ENCODE data around the gene TTC21B.

Gene TTC21B

GRCh38 chr2:165970663-165971062 is 17.1 kb upstream of the TTC21B start:
- no peaks in the 10 kb centered on the region for H3K27me3 ChIP-seq (replicated peaks)
- DNase-seq: no peak
- in situ Hi-C loops (cut with HindIII; ENCODE audit: low pct_ligation_motif_present, low sequenced_read_pairs): no loop called here
- TF ChIP-seq CTCF (IDR thresholded peaks at IDR 0.05; ENCODE audit: low read depth, low read length, missing control alignments): no peak
- no peaks in the 10 kb centered on the region for H3K36me3 ChIP-seq (replicated peaks)
- H3K4me3 ChIP-seq (ENCODE audit: low read depth, low read length): no peak overlapping the region
- no peak overlapping the region for H3K27ac ChIP-seq

DNA sequence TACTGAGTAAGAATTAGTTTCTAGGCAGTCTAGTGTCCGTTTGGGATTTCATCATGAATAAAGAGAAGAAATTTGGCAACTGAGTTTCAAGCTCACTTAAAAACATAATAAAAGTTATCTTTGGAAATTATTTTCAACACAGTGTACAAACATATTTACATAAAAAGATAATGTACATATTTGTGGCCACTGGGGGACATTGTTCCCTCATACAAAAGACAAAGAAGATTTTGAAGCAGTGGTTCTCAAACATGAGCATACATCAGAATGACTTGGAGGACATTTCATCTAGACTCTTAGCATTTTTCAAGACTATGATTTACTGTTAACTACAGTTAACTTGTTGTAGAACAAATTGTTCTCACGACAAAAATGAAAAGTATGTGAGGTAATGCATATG is 15.7 kb upstream of the TTC21B start:
- H3K4me3 ChIP-seq (ENCODE audit: low read depth, low read length): no peak overlapping the region
- H3K36me3 ChIP-seq (replicated peaks): no peaks in the 10 kb centered on the region
- no peak for TF ChIP-seq CTCF (IDR thresholded peaks at IDR 0.05; ENCODE audit: low read depth, low read length, missing control alignments)
- H3K27me3 ChIP-seq (replicated peaks): no peaks in the 10 kb centered on the region
- in situ Hi-C loops (cut with HindIII; ENCODE audit: low pct_ligation_motif_present, low sequenced_read_pairs): no loop called here
- H3K27ac ChIP-seq: no peak overlapping the region
- no peak for DNase-seq

- H3K4me3 ChIP-seq (ENCODE audit: low read depth, low read length): no peak overlapping the region
- in situ Hi-C loops (cut with HindIII; ENCODE audit: low pct_ligation_motif_present, low sequenced_read_pairs): no loop called here
- no peaks in the 10 kb centered on the region for H3K27me3 ChIP-seq (replicated peaks)
- H3K36me3 ChIP-seq (replicated peaks): no peaks in the 10 kb centered on the region
- no peak for TF ChIP-seq CTCF (IDR thresholded peaks at IDR 0.05; ENCODE audit: low read depth, low read length, missing control alignments)
- DNase-seq: no peak
- no peak overlapping the region for H3K27ac ChIP-seq
These were observed 14.2 kb upstream of the TTC21B start for GRCh38 chr2:165967746-165968145.

DNA sequence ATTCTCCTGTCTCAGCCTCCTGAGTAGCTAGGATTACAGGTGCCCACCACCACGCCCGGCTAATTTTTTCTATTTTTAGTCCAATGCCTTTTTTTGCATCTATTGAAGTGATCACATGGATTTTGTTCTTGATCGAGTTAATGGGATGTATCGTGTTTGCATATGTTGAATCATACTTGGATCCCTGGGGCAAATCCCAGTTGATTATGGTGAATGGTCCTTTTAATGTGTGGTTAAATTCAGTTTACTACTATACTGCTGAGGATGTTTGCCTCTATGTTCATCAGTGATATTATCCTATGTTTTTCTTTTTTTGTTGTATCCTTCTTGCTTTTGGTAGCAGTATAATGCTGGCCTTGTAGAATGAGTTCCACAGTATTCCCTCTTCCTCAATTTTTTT is 8.2 kb upstream of the TTC21B start:
- in situ Hi-C loops (cut with HindIII; ENCODE audit: low pct_ligation_motif_present, low sequenced_read_pairs): no loop called here
- no peak overlapping the region for H3K4me3 ChIP-seq (ENCODE audit: low read depth, low read length)
- DNase-seq: no peak
- TF ChIP-seq CTCF (IDR thresholded peaks at IDR 0.05; ENCODE audit: low read depth, low read length, missing control alignments): no peak
- no peaks in the 10 kb centered on the region for H3K36me3 ChIP-seq (replicated peaks)
- H3K27me3 ChIP-seq (replicated peaks): no peaks in the 10 kb centered on the region
- H3K27ac ChIP-seq: no peak overlapping the region

DNA sequence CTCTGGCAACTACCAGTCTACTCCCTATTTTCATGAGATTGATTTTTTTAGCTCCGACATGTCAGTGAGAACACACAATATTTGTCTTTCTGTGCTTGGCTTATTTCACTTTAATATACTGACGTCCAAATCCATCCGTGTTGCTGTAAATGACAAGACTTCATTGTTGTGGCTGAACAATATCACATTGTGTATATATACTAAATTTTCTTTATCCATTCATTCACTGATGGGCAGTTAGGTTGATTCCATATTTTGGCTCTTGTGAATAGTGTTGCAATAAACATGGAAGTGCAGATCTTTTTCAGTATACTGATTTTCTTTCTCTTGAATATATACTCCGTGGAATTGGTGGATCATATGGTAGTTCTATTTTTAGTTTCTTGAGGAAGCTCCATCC is 5.8 kb upstream of the TTC21B start:
- Histone ChIP-seq H3K27me3 (replicated peaks) (no peaks in the 10 kb centered on the region), H3K27ac (no peak overlapping the region), H3K36me3 (replicated peaks) (no peaks in the 10 kb centered on the region), H3K4me3 (ENCODE audit: low read depth, low read length) (no peak overlapping the region)
- TF ChIP-seq CTCF (IDR thresholded peaks at IDR 0.05; ENCODE audit: low read depth, low read length, missing control alignments): no peak
- DNase-seq: no peak
- in situ Hi-C loops (cut with HindIII; ENCODE audit: low pct_ligation_motif_present, low sequenced_read_pairs): no loop called here

- no peak for TF ChIP-seq CTCF (IDR thresholded peaks at IDR 0.05; ENCODE audit: low read depth, low read length, missing control alignments)
- in situ Hi-C loops (cut with HindIII; ENCODE audit: low pct_ligation_motif_present, low sequenced_read_pairs): no loop called here
- Histone ChIP-seq H3K4me3 (ENCODE audit: low read depth, low read length) (no peak overlapping the region), H3K27ac (no peak overlapping the region), H3K36me3 (replicated peaks) (no peaks in the 10 kb centered on the region), H3K27me3 (replicated peaks) (no peaks in the 10 kb centered on the region)
- no peak for DNase-seq
These were observed 4.9 kb upstream of the TTC21B start for GRCh38 chr2:165958313-165958960.
